Skin epidermis (tissue), 12 donors: ENCODE measurements around the gene CFAP126.
A peak's percentile ranks its signal among the peaks of the same experiment; 100 is the strongest.
"Not testable (repeated sequence)": the region's sequence is repeated elsewhere in the genome, so short reads cannot be mapped to it uniquely, and the experiment has no call there.

ENCODE experiments used
- H3K27ac ChIP-seq, 21 experiments: fragments of 200-600 bp; sonication (generic) in 11 of 21; one replicate each; pipeline ENCODE4 v1.5.0; 2020; ENCODE audit warnings: mild to moderate bottlenecking in 3 of 21, inconsistent platforms in 2 of 21, moderate library complexity in 2 of 21
- H3K4me3 ChIP-seq, 7 experiments: fragments of 200-600 bp; sonication (generic) in 2 of 7; one replicate each; pipeline ENCODE4 v1.5.0; 2020; ENCODE audit warnings: inconsistent platforms in 2 of 7, mild to moderate bottlenecking in 2 of 7, moderate library complexity in 1 of 7

The CFAP126 gene, protein sequence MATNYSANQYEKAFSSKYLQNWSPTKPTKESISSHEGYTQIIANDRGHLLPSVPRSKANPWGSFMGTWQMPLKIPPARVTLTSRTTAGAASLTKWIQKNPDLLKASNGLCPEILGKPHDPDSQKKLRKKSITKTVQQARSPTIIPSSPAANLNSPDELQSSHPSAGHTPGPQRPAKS

GRCh38 chr1:161367684-161368400 lies at the start of gene CFAP126:
Gene CFAP126, minus strand, starts transcription at chr1:161367876. Its CDS starts 8 bp downstream, at chr1:161367868.
- Histone ChIP-seq H3K4me3 (no peak within 1 kb of the TSS), H3K27ac (peak within 1 kb of the TSS in 7 of 21 experiments; percentile 10 to 67 (median 47))

- H3K4me3 ChIP-seq, H3K27ac ChIP-seq: not testable (repeated sequence)
Measured at GRCh38 chr1:161413050-161413449, 45.4 kb upstream of the CFAP126 start.

- not testable (repeated sequence) for H3K4me3 ChIP-seq
- peak overlapping the region in 2 of 21 experiments; percentile 60 to 64 for H3K27ac ChIP-seq
Measured at GRCh38 chr1:161410636-161410970, 42.9 kb upstream of the CFAP126 start.

- H3K27ac ChIP-seq, result peak overlapping the region in 2 of 21 experiments; percentile 60 to 64
- not testable (repeated sequence) for H3K4me3 ChIP-seq
Measured at GRCh38 chr1:161409848-161410635, 42.4 kb upstream of the CFAP126 start.

GRCh38 chr1:161408429-161409052 lies 40.9 kb upstream of the CFAP126 start:
- no peak overlapping the region for H3K4me3 ChIP-seq
- H3K27ac ChIP-seq, result no peak overlapping the region

DNA sequence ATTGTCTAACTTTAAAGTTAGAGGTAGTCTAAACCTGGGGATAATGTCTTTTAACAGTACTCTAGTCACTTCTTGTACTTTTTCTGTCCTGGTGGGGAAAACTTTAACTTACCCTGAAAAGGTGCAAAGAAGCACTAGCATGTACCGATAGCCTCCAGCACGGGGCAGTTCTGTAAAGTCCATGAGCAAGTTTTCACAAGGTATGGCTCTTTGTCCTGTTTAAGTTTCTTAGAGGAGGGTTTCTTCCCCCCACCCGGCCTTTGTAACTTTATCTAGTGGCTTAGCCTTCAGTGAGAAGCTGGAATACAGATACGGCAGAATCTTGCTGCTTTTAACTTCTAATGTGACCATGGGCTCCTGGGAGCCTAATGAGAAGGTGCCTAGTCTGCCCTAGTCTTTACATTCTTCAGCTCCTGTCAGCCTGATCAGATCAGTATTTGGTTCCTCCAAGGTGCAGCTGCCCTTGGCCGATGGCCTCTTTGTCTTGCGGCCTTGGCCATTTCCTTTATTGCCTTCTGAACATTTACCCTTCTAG lies 39.8 kb upstream of the CFAP126 start:
- H3K27ac ChIP-seq, result no peak overlapping the region

GRCh38 chr1:161406551-161406950 lies 38.9 kb upstream of the CFAP126 start:
- H3K27ac ChIP-seq, result not testable (repeated sequence)

More for the DNA sequence above, 39.8 kb upstream of the CFAP126 start:
- no peak overlapping the region for H3K4me3 ChIP-seq

GRCh38 chr1:161404051-161404597 lies 36.4 kb upstream of the CFAP126 start:
- Histone ChIP-seq H3K4me3 (no peak overlapping the region), H3K27ac (no peak overlapping the region)

More at GRCh38 chr1:161406551-161406950, 38.9 kb upstream of the CFAP126 start:
- not testable (repeated sequence) for H3K4me3 ChIP-seq

DNA sequence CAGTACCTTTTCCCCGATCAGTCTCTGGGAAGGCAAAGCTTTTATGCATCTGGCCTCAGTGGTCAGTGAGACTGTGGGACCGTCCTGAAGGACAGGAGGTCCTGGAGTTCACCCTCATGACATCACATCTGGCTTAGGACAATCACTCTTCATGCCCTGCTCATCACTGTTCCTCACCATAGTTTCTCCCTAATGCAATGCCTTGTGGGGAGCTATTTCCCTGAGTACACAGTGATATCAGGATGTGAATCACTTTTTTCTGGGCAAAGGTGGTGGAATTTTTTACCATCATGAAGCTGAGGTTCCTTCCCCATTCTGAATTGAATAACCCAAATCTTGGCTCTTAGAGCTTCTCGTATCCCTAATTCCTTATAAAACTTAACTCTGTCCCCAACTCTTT lies 34.8 kb upstream of the CFAP126 start:
- H3K4me3 ChIP-seq, result no peak overlapping the region
- H3K27ac ChIP-seq, result no peak overlapping the region

GRCh38 chr1:161399257-161399998 lies 31.8 kb upstream of the CFAP126 start:
- peak overlapping the region; percentile 49 to 86 (median 70) for H3K4me3 ChIP-seq
- H3K27ac ChIP-seq, result peak overlapping the region; percentile 90 to 100 (median 99)

GRCh38 chr1:161398900-161399256 lies 31.2 kb upstream of the CFAP126 start:
- peak overlapping the region; percentile 49 to 86 (median 70) for H3K4me3 ChIP-seq
- H3K27ac ChIP-seq, result peak overlapping the region; percentile 90 to 100 (median 99)

- not testable (repeated sequence) for H3K27ac ChIP-seq, H3K4me3 ChIP-seq
Measured at GRCh38 chr1:161397038-161397437, 29.4 kb upstream of the CFAP126 start.

GRCh38 chr1:161393151-161393550 lies 25.5 kb upstream of the CFAP126 start:
- Histone ChIP-seq H3K4me3 (no peak overlapping the region), H3K27ac (no peak overlapping the region)

DNA sequence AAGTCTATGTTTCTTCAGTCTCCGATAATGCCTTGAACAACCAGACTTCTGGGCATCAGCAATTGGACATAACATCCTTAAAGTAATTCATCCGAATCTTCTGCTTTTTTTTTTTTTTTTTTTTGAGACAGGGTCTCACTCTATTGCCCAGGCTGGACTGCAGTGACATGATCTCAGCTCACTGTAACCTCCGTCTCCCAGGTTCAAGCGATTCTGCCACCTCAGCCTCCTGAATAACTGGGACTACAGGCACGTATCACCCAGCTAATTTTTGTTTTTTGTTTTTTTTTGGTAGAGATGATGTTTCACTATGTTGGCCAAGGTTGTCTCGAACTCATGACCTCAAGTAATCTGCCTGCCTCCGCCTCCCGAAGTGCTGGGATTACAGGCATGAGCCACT lies 23.9 kb upstream of the CFAP126 start:
- Histone ChIP-seq H3K27ac (no peak overlapping the region), H3K4me3 (no peak overlapping the region)

GRCh38 chr1:161391136-161391535 lies 23.5 kb upstream of the CFAP126 start:
- not testable (repeated sequence) for H3K27ac ChIP-seq
- peak overlapping the region in 1 of 7 experiments; percentile 63 for H3K4me3 ChIP-seq

DNA sequence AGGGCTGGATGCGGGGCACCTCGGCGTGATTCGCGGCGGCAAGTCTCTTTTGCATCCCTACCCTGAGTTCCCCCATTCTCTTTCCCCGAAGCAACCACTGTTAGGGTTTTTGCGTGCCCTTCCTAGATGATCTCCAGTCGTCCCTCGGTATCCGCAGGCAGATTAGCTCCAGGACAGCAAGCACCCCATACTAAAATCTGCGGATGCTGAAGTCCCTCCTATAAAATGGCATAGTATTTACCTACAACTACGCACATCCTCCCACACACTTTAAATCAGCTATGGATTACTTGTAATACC lies 22.8 kb upstream of the CFAP126 start:
- H3K4me3 ChIP-seq, result peak overlapping the region; percentile 42 to 72 (median 56)
- peak overlapping the region in 20 of 21 experiments; percentile 24 to 97 (median 92) for H3K27ac ChIP-seq

DNA sequence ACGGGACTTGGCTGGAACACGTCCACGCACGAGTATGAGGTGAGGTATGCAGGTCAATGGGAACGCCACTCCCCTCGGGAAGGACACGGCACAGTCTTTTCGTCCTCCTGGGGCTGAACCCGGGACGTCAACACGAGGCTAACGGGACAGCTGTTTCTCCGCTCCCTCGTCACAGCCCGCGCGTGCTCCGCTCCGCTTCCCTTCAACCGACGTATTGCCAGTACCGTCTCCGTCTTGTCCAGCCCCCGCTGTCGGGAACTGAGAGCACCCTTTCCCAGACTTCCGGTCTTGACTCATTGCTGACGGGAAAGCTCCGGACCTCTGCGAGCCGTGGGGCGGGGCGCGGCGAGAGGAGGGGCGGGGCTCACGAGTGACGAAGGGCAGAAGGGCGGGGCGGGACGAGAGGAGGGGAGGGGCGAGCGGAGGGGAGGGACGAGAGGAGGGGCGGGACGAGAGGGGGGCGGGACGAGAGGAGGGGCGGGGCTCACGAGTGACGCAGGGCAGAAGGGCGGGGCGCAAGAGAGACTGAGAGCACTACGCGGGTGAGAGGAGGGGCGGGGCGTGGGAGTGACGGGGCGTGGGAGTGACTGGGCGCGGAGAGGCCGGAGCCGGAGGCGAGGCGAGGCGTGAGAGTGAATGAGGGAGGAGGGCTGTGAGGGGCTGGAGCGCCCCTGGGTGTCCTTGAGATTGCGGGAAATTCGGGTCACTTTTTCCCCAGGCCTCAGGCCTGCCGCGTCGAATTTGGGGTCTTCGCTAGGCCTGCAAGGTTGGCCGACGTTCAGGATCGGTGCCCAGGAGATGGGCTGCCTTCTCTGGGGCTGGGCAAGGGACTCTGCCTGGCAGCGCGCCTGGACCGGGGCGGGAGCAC lies 22.2 kb upstream of the CFAP126 start:
- Histone ChIP-seq H3K27ac (peak overlapping the region; percentile 51 to 97 (median 93)), H3K4me3 (peak overlapping the region; percentile 42 to 72 (median 56))

- H3K4me3 ChIP-seq, result peak overlapping the region; percentile 42 to 72 (median 56)
- peak overlapping the region; percentile 51 to 97 (median 93) for H3K27ac ChIP-seq
Measured at GRCh38 chr1:161389158-161389557, 21.5 kb upstream of the CFAP126 start.
